Stimulated activated naive B cell treated with anti-CD40 and anti-IgM and Interleukin-4, amounts not matched to agents 10 μg/mL and 1 μg/mL and 100 μg/mL, for 72 hours (primary cell): ENCODE results near the gene LPCAT3.

Experiments
- ATAC-seq, 2 donors: fragments of 150-1000 bp; cut with Tn5 transposase; replicated peaks; 2 replicates each; pipeline ENCODE4 v1.10.0; 2021; ENCODE audit warnings: moderate library complexity in 1 of 2
- DNase-seq: peaks from one replicate; pipeline ENCODE4 v3.0.0; 2021
- H3K27ac Mint-ChIP-seq: one replicate; pipeline ENCODE4 v1.8.0; 2022; ENCODE audit warnings: mild to moderate bottlenecking, mixed read lengths
- H3K27me3 Mint-ChIP-seq, 2 donors: one replicate each; pipeline ENCODE4 v1.8.0; 2022; ENCODE audit warnings: mixed read lengths in 2 of 2
- H3K36me3 Mint-ChIP-seq, 2 donors: one replicate each; pipeline ENCODE4 v1.8.0; 2022; ENCODE audit warnings: mixed read lengths in 2 of 2, mild to moderate bottlenecking in 1 of 2
- H3K4me1 Mint-ChIP-seq, 2 donors: one replicate each; pipeline ENCODE4 v1.8.0; 2022; ENCODE audit warnings: mixed read lengths in 2 of 2, mild to moderate bottlenecking in 1 of 2
- H3K4me3 Mint-ChIP-seq, 2 donors: one replicate each; pipeline ENCODE4 v1.8.0; 2022; ENCODE audit warnings: mild to moderate bottlenecking in 2 of 2, mixed read lengths in 2 of 2, moderate library complexity in 1 of 2
- H3K9me3 Mint-ChIP-seq, 2 donors: one replicate each; pipeline ENCODE4 v1.8.0; 2022; ENCODE audit warnings: mixed read lengths in 2 of 2, mild to moderate bottlenecking in 1 of 2

The LPCAT3 gene

GRCh38 chr12:6961278-6961694 lies 57.0 kb downstream of the LPCAT3 start:
- ATAC-seq = peak; percentile 52 to 54
- DNase-seq = peak; percentile 89
- peak overlapping the region; percentile 89 for H3K4me3 Mint-ChIP-seq
- peaks cover 76 to 95% of the 10 kb centered on the region in 2 donors for H3K4me1 Mint-ChIP-seq
- H3K9me3 Mint-ChIP-seq = no peaks in the 10 kb centered on the region
- H3K27ac Mint-ChIP-seq = peak overlapping the region; percentile 98
- no peaks in the 10 kb centered on the region for H3K27me3 Mint-ChIP-seq
- H3K36me3 Mint-ChIP-seq = peaks cover 60 to 81% of the 10 kb centered on the region in 2 donors

GRCh38 chr12:6960593-6961277 lies 57.5 kb downstream of the LPCAT3 start:
- Mint-ChIP-seq H3K27me3 (no peaks in the 10 kb centered on the region), H3K36me3 (peaks cover 62 to 82% of the 10 kb centered on the region in 2 donors), H3K4me1 (peaks cover 79 to 96% of the 10 kb centered on the region in 2 donors), H3K4me3 (peak overlapping the region; percentile 89), H3K27ac (peak overlapping the region; percentile 98), H3K9me3 (no peaks in the 10 kb centered on the region)
- peak; percentile 4 to 15 for ATAC-seq
- peak; percentile 7 for DNase-seq

- H3K4me3 Mint-ChIP-seq = peak overlapping the region; percentile 89
- H3K27ac Mint-ChIP-seq = peak overlapping the region; percentile 98
- DNase-seq (no peak), ATAC-seq (no peak)
- H3K9me3 Mint-ChIP-seq = no peaks in the 10 kb centered on the region
- H3K27me3 Mint-ChIP-seq = no peaks in the 10 kb centered on the region
- peaks cover 78 to 96% of the 10 kb centered on the region in 2 donors for H3K4me1 Mint-ChIP-seq
- peaks cover 60 to 82% of the 10 kb centered on the region in 2 donors for H3K36me3 Mint-ChIP-seq
Measured at GRCh38 chr12:6959805-6960592, 58.3 kb downstream of the LPCAT3 start.

GRCh38 chr12:6959058-6959804 lies 59.0 kb downstream of the LPCAT3 start:
- Mint-ChIP-seq H3K27ac (peak overlapping the region; percentile 98), H3K9me3 (no peaks in the 10 kb centered on the region), H3K4me1 (peaks cover 84 to 96% of the 10 kb centered on the region in 2 donors), H3K36me3 (peaks cover 68 to 86% of the 10 kb centered on the region in 2 donors), H3K27me3 (no peaks in the 10 kb centered on the region), H3K4me3 (peak overlapping the region; percentile 89)
- peak; percentile 80 for DNase-seq
- ATAC-seq = peak; percentile 68 to 71

DNA sequence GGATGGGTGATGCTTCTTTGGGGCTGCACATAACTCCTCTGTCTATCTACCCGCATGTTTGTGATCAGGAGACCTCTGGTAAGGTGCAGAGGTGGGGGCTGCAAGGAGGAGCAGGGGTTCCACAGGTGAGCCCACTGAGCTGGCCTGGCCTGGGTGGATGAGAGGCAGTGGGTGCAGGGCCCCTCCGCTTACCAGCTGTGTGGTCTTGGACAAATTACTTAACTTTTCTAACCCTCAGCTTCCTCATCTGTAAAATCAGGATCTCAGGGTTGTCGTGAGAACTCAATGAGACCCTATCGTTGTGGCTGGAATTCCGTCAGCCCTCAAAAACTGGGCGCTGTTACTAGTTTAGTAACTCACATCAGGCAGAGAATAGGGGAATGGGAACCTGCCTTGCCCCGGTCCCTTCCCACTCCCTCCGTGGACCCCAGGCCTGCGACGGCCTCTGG lies 59.6 kb downstream of the LPCAT3 start:
- H3K4me3 Mint-ChIP-seq = peak overlapping the region; percentile 89
- H3K27me3 Mint-ChIP-seq = no peaks in the 10 kb centered on the region
- peak overlapping the region; percentile 98 for H3K27ac Mint-ChIP-seq
- peaks cover 88 to 97% of the 10 kb centered on the region in 2 donors for H3K4me1 Mint-ChIP-seq
- no peak for ATAC-seq
- DNase-seq = no peak
- no peaks in the 10 kb centered on the region for H3K9me3 Mint-ChIP-seq
- H3K36me3 Mint-ChIP-seq = peaks cover 72 to 92% of the 10 kb centered on the region in 2 donors

DNA sequence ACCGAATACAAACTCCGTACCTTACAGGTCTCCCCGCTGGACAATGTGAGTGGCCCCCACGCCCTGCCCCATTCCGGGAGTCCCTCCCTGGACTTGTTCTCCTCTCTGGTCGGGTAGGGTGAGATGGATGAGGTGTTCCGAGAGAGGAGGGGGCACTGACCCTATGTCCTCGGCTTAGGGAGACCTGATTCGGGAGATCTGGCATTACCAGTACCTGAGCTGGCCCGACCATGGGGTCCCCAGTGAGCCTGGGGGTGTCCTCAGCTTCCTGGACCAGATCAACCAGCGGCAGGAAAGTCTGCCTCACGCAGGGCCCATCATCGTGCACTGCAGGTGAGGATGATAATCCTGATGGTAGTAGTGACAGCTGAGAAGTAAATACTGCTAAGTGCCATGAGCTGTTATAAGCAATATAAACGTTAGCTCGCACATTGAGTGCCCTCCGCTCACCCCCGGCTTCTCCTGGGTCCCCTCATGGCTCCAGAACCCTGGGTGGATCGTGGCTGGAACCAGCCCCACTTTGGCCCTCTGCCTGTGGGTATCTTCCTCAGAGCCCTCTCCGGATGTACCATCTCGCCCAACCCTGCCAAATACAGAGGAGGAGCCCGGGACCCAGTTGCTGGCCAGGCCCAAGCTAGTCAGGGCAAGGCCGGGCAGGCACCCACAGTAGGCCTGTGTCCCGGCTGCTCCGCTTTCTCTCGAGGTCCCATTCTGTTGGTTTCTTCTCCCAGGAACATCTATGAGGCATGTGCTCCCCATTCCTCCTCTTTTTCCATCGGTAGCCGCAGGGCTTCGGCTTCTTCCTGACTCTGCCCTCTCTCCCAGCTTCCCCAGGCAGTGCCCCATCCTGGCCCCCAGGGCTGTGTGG lies 60.3 kb downstream of the LPCAT3 start:
- H3K36me3 Mint-ChIP-seq = peaks cover 78 to 95% of the 10 kb centered on the region in 2 donors
- H3K27ac Mint-ChIP-seq = peak overlapping the region; percentile 98
- DNase-seq (no peak), ATAC-seq (no peak)
- peaks cover 88 to 100% of the 10 kb centered on the region in 2 donors for H3K4me1 Mint-ChIP-seq
- H3K27me3 Mint-ChIP-seq = no peaks in the 10 kb centered on the region
- no peaks in the 10 kb centered on the region for H3K9me3 Mint-ChIP-seq
- peak overlapping the region; percentile 89 for H3K4me3 Mint-ChIP-seq

GRCh38 chr12:6957151-6957701 lies 61.0 kb downstream of the LPCAT3 start:
- DNase-seq (no peak), ATAC-seq (no peak)
- H3K9me3 Mint-ChIP-seq = no peaks in the 10 kb centered on the region
- H3K27me3 Mint-ChIP-seq = no peaks in the 10 kb centered on the region
- peaks cover 81 to 97% of the 10 kb centered on the region in 2 donors for H3K4me1 Mint-ChIP-seq
- H3K36me3 Mint-ChIP-seq = peaks cover 79 to 96% of the 10 kb centered on the region in 2 donors
- peak overlapping the region; percentile 100 for H3K27ac Mint-ChIP-seq
- H3K4me3 Mint-ChIP-seq = peak overlapping the region; percentile 93 to 98

- Mint-ChIP-seq H3K9me3 (no peaks in the 10 kb centered on the region), H3K27ac (peak overlapping the region; percentile 100), H3K36me3 (peaks cover 83 to 94% of the 10 kb centered on the region in 2 donors), H3K4me3 (peak overlapping the region; percentile 93 to 98), H3K4me1 (peaks cover 71 to 86% of the 10 kb centered on the region in 2 donors), H3K27me3 (no peaks in the 10 kb centered on the region)
- DNase-seq (no peak), ATAC-seq (no peak)
Measured at GRCh38 chr12:6956021-6956727, 62.1 kb downstream of the LPCAT3 start.

GRCh38 chr12:6955108-6956020 lies 62.9 kb downstream of the LPCAT3 start:
- no peaks in the 10 kb centered on the region for H3K9me3 Mint-ChIP-seq
- no peak for ATAC-seq
- H3K27me3 Mint-ChIP-seq = no peaks in the 10 kb centered on the region
- H3K27ac Mint-ChIP-seq = peak overlapping the region; percentile 100
- no peak for DNase-seq
- H3K4me1 Mint-ChIP-seq = peaks cover 70 to 86% of the 10 kb centered on the region in 2 donors
- H3K4me3 Mint-ChIP-seq = peak overlapping the region; percentile 93 to 98
- H3K36me3 Mint-ChIP-seq = peaks cover 79 to 89% of the 10 kb centered on the region in 2 donors

DNA sequence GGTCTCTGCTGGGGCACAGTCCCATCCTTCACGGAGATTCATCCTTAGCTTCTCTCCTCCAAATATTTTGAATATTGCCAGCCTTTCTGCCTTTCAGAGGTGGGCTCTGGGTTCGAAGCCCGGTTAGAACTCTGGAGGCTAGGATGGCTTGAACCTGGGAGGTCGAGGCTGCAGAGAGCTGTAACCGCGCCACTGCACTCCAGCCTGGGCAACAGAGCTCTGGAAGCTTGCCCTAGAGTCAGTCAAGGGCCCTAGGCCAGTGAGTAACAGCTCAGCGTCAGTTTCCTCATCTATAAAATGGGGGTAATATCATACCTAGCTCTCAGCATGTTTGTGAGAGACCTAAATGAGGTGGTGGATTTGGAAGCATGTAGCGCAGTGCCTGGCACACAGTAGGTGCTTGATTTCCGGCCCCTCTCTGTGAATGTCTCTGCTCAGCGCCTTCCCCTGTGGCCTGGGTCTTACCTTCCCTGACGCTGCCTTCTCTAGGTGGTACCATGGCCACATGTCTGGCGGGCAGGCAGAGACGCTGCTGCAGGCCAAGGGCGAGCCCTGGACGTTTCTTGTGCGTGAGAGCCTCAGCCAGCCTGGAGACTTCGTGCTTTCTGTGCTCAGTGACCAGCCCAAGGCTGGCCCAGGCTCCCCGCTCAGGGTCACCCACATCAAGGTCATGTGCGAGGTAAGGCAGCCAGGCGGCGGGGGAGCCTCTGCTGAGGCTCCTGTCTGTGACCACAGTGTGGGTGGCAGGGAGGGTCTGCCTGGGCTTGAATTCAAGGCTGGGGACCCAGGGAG lies 63.8 kb downstream of the LPCAT3 start:
- H3K4me3 Mint-ChIP-seq = peak overlapping the region; percentile 93 to 98
- peaks cover 69 to 86% of the 10 kb centered on the region in 2 donors for H3K4me1 Mint-ChIP-seq
- peaks cover 71 to 82% of the 10 kb centered on the region in 2 donors for H3K36me3 Mint-ChIP-seq
- ATAC-seq (no peak), DNase-seq (no peak)
- no peaks in the 10 kb centered on the region for H3K9me3 Mint-ChIP-seq
- no peaks in the 10 kb centered on the region for H3K27me3 Mint-ChIP-seq
- peak overlapping the region; percentile 100 for H3K27ac Mint-ChIP-seq
